ENCODE data around the gene HINFP. TPM values are rescaled to one million over a fixed set of nuclear protein-coding genes. Genes with fewer than 3 reads are reported as not detected.

The HINFP gene
- total RNA-seq, 4 donors from 2014 or later, result 13.5 to 27.6 (median 15.4) TPM

DNA sequence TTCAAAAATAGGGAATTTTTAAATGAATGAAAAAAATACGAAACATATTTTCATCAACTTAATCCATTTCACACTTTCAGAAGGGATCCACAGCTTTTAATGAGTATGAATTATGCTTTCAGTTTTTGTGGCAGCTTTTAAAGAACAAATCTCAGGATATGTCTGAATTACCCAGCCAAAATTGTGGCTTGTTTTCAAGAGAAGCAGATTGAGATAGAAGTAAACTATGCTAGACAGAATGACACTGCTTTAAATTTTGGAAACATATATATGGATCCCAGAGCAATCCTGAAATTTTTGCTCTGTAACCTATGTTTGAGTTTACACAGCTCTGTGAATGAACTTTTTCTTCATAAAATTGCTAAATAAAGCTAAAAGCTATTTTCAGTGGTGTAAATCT is 2.4 kb upstream of the HINFP start:
- no peaks in the 10 kb centered on the region for H3K27me3 ChIP-seq
- TF ChIP-seq POLR2A (IDR thresholded peaks at IDR 0.05), result no peak
- no peak for TF ChIP-seq CTCF (IDR thresholded peaks at IDR 0.05)
- H3K9me3 ChIP-seq, result no peaks in the 10 kb centered on the region
- DNase-seq, result no peak
- H3K27ac ChIP-seq, result no peak overlapping the region
- no peak overlapping the region for H3K4me3 ChIP-seq
- intact Hi-C loops (cut with DNase I; ENCODE audit: low total_unique reads), result no loop called here
- H3K36me3 ChIP-seq, result no peaks in the 10 kb centered on the region
- H3K4me1 ChIP-seq, result peaks cover 0 to 10% of the 10 kb centered on the region in 2 donors

DNA sequence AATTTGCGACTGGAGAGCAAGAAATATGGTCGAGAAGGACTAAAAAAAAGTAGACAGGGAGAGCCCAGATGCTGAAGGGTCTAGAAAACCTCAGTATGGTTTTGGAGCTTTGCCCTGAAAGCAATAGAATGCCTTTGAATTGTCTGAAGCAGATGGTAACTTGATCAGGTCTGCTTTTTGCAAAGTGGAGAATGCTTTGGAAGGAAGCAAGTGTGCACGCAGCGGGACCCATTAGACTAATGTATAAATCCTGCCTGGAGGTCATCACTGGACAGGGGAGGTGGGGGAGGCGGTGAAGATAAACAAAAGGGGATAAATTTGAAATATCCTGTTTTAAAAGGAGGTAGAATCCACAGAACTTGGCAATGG is 757 bp upstream of the HINFP start:
- Histone ChIP-seq H3K36me3 (no peaks in the 10 kb centered on the region), H3K27me3 (no peaks in the 10 kb centered on the region), H3K4me1 (peaks cover 0 to 10% of the 10 kb centered on the region in 2 donors), H3K9me3 (no peaks in the 10 kb centered on the region), H3K27ac (peak overlapping the region; percentile 81 to 85), H3K4me3 (peak overlapping the region; percentile 29 to 91)
- intact Hi-C loops (cut with DNase I; ENCODE audit: low total_unique reads), result no loop called here
- TF ChIP-seq POLR2A (IDR thresholded peaks at IDR 0.05) (no peak), CTCF (IDR thresholded peaks at IDR 0.05) (no peak)
- peak in 1 of 2 donors; percentile 50 for DNase-seq

DNA sequence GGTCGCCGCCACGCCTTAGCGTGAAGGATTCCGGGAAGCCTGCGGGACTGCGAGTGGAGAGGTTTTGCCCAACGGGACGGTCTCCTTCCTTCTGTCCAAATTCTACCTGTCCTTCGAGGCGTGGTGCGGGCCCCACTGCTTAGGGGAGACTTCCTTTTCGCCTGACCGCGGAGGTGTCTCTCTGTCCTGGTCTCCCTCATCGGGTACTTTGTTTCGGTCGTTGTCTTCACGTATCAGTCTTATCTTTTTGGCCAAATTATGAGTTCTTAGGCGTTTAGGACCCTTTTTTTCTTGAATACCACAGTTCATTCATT is 388 bp downstream of the HINFP start:
- no peaks in the 10 kb centered on the region for H3K36me3 ChIP-seq
- H3K4me1 ChIP-seq, result peaks cover 0 to 10% of the 10 kb centered on the region in 2 donors
- DNase-seq, result no peak
- TF ChIP-seq CTCF (IDR thresholded peaks at IDR 0.05), result no peak
- no peak for TF ChIP-seq POLR2A (IDR thresholded peaks at IDR 0.05)
- H3K27me3 ChIP-seq, result no peaks in the 10 kb centered on the region
- intact Hi-C loops (cut with DNase I; ENCODE audit: low total_unique reads), result no loop called here
- H3K27ac ChIP-seq, result peak overlapping the region; percentile 59 to 87
- H3K4me3 ChIP-seq, result peak overlapping the region; percentile 79 to 91
- no peaks in the 10 kb centered on the region for H3K9me3 ChIP-seq

DNA sequence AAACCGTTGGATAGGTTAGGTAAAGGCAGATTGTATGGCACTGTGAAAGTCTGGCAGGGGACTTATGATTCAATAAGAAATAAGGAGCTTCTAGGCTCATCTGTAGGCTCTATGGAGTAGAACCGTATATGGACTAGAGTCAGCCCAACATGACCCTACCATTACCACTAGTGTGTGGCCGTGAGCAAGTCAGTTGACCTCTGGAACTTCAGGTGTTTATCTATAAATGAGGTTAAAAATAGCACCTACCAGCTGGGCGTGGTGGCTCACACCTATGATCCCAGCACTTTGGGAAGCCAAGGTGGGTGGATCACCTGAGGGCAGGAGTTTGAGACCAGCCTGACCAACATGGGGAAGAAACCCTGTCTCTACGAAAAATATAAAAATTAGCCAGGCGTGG is 4.4 kb downstream of the HINFP start:
- intact Hi-C loops (cut with DNase I; ENCODE audit: low total_unique reads), result no loop called here
- Histone ChIP-seq H3K4me3 (no peak overlapping the region), H3K36me3 (no peaks in the 10 kb centered on the region), H3K27ac (no peak overlapping the region), H3K27me3 (no peaks in the 10 kb centered on the region), H3K4me1 (peaks cover 0 to 10% of the 10 kb centered on the region in 2 donors), H3K9me3 (no peaks in the 10 kb centered on the region)
- TF ChIP-seq CTCF (IDR thresholded peaks at IDR 0.05) (no peak), POLR2A (IDR thresholded peaks at IDR 0.05) (no peak)
- DNase-seq, result no peak

GRCh38 chr11:119126675-119127268 is 5.4 kb downstream of the HINFP start:
- Histone ChIP-seq H3K27me3 (no peaks in the 10 kb centered on the region), H3K27ac (peak overlapping the region in 1 of 2 donors; percentile 18), H3K9me3 (no peaks in the 10 kb centered on the region), H3K36me3 (no peaks in the 10 kb centered on the region), H3K4me1 (peaks cover 0 to 10% of the 10 kb centered on the region in 2 donors), H3K4me3 (no peak overlapping the region)
- intact Hi-C loops (cut with DNase I; ENCODE audit: low total_unique reads), result no loop called here
- no peak for DNase-seq
- TF ChIP-seq CTCF (IDR thresholded peaks at IDR 0.05) (no peak), POLR2A (IDR thresholded peaks at IDR 0.05) (no peak)
